Measurements from ENCODE around the gene CBY1.

CBY1 gene

GRCh38 chr22:38645430-38645829, 11.0 kb upstream of the CBY1 start:
- DNase-seq (ENCODE audit: extremely low read depth, low read depth) = no peak
- no peak overlapping the region for H3K4me3 ChIP-seq (replicated peaks; ENCODE audit: low read depth, low read length)
- TF ChIP-seq, protein P1, sequence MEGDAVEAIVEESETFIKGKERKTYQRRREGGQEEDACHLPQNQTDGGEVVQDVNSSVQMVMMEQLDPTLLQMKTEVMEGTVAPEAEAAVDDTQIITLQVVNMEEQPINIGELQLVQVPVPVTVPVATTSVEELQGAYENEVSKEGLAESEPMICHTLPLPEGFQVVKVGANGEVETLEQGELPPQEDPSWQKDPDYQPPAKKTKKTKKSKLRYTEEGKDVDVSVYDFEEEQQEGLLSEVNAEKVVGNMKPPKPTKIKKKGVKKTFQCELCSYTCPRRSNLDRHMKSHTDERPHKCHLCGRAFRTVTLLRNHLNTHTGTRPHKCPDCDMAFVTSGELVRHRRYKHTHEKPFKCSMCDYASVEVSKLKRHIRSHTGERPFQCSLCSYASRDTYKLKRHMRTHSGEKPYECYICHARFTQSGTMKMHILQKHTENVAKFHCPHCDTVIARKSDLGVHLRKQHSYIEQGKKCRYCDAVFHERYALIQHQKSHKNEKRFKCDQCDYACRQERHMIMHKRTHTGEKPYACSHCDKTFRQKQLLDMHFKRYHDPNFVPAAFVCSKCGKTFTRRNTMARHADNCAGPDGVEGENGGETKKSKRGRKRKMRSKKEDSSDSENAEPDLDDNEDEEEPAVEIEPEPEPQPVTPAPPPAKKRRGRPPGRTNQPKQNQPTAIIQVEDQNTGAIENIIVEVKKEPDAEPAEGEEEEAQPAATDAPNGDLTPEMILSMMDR (IDR thresholded peaks at IDR 0.05; ENCODE audit: low read depth, low read length, missing control alignments) = no peak

GRCh38 chr22:38649841-38650522, 6.5 kb upstream of the CBY1 start:
- H3K4me3 ChIP-seq (replicated peaks; ENCODE audit: low read depth, low read length) = no peak overlapping the region
- DNase-seq (ENCODE audit: extremely low read depth, low read depth) = no peak
- TF ChIP-seq, protein P1 (IDR thresholded peaks at IDR 0.05; ENCODE audit: low read depth, low read length, missing control alignments) = no peak

DNA sequence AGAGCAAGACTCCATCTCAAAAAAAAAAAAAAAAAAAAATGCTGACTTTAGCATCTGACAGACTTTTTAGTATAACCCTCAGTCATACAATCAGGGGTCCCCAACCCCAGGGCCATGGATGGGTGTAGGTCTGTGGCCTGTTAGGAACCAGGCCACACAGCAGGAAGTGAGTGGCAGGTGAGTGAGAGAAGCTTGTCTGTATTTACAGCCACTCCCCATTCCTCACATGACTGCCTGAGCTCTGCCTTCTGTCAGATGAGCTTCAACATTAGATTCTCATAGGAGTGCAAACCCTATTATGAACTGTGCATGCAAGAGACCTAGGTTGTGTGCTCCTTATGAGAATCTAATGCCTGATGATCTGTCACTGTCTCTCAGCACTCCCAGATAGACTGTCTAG, 3.6 kb upstream of the CBY1 start:
- H3K4me3 ChIP-seq (replicated peaks; ENCODE audit: low read depth, low read length) = no peak overlapping the region
- TF ChIP-seq, protein P1 (IDR thresholded peaks at IDR 0.05; ENCODE audit: low read depth, low read length, missing control alignments) = no peak
- no peak for DNase-seq (ENCODE audit: extremely low read depth, low read depth)

DNA sequence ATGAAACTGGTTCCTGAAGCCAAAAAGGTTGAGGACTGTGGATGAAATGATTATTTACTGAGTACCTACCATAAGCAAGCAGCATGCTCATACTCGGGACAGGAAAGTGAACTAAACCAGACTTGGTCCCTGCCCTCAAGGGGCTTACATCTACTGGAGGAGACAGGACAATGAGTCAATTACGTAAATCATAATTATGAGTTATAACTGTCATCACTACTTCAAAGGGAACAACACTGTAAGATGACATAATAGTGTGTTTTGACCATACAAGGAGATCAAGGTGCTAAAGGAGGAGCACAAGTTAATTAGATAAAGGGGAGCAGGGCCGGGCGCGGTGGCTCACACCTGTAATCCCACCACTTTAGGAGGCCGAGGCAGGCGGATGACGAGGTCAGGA, 2.7 kb upstream of the CBY1 start:
- no peak overlapping the region for H3K4me3 ChIP-seq (replicated peaks; ENCODE audit: low read depth, low read length)
- TF ChIP-seq, protein P1 (IDR thresholded peaks at IDR 0.05; ENCODE audit: low read depth, low read length, missing control alignments) = no peak
- DNase-seq (ENCODE audit: extremely low read depth, low read depth) = no peak

GRCh38 chr22:38655519-38656255, 751 bp upstream of the CBY1 start:
- DNase-seq (ENCODE audit: extremely low read depth, low read depth) = no peak
- H3K4me3 ChIP-seq (replicated peaks; ENCODE audit: low read depth, low read length) = peak overlapping the region; percentile 91
- TF ChIP-seq, protein P1 (IDR thresholded peaks at IDR 0.05; ENCODE audit: low read depth, low read length, missing control alignments) = no peak

DNA sequence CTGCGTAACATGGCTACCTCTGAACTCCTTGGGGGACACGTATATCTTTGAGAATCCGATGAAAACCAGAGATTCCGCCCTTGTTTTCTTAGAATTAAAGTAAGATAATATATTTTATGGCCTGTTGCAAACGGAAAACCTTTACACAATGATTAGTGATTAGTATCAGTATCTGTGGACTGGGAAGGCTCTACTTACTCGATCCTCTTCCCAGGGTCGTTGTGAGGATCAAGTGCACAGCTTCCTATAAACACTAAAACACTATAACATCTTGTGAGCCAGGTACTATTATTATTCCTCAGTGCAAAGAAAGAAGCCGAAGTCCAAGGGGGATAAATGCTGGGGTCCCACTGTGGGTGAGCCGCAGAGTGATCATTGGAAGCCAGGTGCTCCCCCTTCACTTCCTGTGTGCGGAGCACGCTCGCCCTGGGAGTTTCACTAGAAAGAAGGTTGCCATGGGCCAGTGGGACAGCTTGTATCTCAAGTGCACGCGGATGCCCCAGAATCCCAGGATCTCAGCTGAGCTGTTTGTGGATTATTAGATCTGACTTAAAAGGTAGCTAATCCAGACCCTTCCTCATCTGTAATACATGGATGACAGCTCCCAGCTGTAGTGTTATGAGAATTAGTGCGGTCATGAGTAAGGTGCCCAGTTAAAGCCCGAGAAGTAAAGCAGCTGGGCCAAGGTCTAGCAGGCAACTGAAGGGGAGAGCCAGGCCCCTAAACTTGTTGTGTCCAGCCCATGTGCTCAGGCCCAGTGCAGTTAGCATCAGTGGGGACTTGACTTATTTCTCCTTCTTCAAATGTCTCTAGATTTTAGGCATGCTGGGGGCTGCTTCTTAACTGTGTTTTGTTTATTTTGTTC, 839 bp downstream of the CBY1 start:
- TF ChIP-seq, protein P1 (IDR thresholded peaks at IDR 0.05; ENCODE audit: low read depth, low read length, missing control alignments) = no peak
- peak overlapping the region; percentile 91 for H3K4me3 ChIP-seq (replicated peaks; ENCODE audit: low read depth, low read length)
- DNase-seq (ENCODE audit: extremely low read depth, low read depth) = no peak

All from HFF-Myc (cell line).